ENCODE data around the gene EEF1A1.
"Not testable (repeated sequence)": the region's sequence is repeated elsewhere in the genome, so short reads cannot be mapped to it uniquely, and the experiment has no call there.

Gene EEF1A1

GRCh38 chr6:73520688-73521350 lies at the start of gene EEF1A1:
Gene EEF1A1 (minus strand): TSS chr6:73521032. CDS start chr6:73520026, 1,006 bp downstream.
- DNase-seq: peak; percentile 98

DNA sequence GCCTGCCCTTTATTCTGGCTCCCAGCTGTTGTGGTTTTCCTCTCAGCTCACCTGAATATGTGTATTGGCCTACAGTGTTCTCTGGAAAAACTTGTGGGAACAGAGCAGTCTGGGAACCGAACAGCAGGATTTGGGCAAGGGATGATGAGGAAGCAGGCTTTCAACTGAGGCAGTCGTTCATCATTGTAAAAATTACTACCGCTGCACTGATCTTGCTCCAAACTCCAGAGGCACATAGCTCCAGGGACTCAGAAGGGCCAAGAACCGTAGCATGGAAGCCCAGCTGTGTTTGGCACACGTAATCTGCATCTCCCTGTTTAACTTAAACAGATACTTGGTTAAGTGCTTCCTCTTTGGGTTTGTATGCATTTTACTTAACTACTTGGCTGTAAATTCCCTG lies 48.3 kb upstream of the EEF1A1 start:
- DNase-seq: no peak

DNA sequence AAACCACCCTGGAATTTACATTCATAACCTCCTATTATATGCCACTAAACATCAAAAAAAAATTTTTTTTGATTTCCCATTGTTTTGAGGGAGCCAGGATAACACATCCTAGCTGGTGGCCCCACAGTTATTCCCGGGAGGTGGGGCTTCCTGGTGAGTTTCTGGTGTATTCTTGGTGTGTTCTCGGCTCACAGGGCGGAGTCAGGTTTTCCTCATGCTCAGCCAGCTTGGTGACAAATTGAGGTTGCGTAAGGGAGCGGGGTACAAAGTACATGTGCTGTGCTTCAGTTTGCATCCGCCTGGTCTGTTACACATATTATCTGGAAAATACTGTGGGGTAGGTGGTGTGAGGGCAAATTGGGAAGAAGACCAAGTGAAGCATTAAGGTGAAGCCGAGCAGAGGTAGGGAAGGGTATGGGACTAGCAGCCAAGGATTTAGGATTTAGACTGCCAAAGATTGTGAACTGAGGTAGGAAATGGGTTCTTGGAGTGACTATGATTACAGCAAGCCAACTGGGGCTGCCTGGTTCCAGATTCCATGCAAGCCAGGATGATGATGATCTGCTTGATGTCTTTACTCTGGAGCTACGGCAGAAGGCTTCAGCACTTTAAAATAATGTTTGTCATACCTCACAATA lies 46.2 kb upstream of the EEF1A1 start:
- no peak for DNase-seq

GRCh38 chr6:73566486-73566871 lies 45.6 kb upstream of the EEF1A1 start:
- not testable (repeated sequence) for DNase-seq

GRCh38 chr6:73565767-73566485 lies 45.1 kb upstream of the EEF1A1 start:
- DNase-seq: no peak

GRCh38 chr6:73564578-73565345 lies 43.9 kb upstream of the EEF1A1 start:
- no peak for DNase-seq

- DNase-seq: no peak
Measured at GRCh38 chr6:73562558-73562957, 41.7 kb upstream of the EEF1A1 start.

- DNase-seq: no peak
Measured at GRCh38 chr6:73560853-73561407, 40.1 kb upstream of the EEF1A1 start.

- no peak for DNase-seq
Measured at GRCh38 chr6:73560182-73560732, 39.4 kb upstream of the EEF1A1 start.

DNA sequence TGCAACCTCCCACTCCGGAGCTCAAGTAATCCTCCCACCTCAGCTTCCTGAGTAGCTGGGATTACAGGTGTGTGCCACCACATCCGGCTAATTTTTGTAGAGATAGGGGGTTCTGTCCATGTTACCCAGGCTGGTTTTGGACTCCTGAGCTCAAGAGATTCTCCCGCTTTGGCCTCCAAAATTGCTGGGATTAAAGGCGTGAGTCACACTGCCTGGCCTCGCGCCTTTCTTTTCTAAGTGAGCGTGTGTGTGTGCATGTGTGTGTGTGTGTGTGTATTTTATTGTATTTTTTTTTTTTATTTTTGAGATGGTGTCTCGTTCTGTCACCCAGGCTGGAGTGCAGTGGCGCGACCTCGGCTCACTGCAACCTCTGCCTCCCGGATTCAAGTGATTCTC lies 38.6 kb upstream of the EEF1A1 start:
- DNase-seq: not testable (repeated sequence)

GRCh38 chr6:73558624-73559398 lies 38.0 kb upstream of the EEF1A1 start:
- no peak for DNase-seq

GRCh38 chr6:73556836-73557235 lies 36.0 kb upstream of the EEF1A1 start:
- no peak for DNase-seq

GRCh38 chr6:73555380-73555949 lies 34.6 kb upstream of the EEF1A1 start:
- not testable (repeated sequence) for DNase-seq

GRCh38 chr6:73551115-73551514 lies 30.3 kb upstream of the EEF1A1 start:
- not testable (repeated sequence) for DNase-seq

- no peak for DNase-seq
Measured at GRCh38 chr6:73548458-73549446, 27.9 kb upstream of the EEF1A1 start.

DNA sequence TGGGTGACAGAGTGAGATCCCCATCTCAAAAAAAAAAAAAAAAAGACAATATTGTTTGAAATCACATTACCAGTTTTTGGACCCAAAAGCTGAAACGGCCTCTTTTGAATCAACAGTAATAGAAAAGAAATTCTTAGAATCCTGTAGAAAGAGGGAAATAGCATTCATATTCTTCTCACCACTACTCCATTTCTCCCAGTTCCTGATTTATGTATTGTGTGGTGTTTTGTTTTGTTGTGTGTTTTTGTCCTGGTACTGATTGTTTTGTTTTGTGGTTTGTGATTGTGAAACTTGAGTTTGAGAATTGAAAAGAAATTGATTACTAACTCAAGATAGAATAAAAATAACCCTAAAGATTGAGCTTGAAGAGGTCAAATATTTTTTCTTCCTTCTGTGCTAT lies 26.2 kb upstream of the EEF1A1 start:
- DNase-seq: no peak

DNA sequence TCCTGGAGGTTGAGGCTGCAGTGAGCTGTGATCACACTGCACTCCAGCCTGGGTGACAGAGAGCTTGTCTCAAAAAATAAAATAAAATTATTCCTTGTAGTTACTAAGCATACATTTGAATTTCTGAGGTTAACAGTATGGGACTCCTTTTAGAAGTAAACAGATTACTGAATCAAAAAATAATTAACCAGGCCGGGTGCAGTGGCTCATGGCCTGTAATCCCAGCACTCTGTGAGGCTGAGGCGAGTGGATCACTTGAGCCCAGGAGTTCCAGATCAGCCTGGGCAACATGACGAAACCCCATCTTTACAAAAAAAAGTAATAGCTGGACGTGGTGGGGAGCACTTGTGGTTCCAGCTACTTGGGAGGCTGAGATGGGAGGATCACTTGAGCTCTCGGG lies 22.1 kb upstream of the EEF1A1 start:
- no peak for DNase-seq

GRCh38 chr6:73542481-73542880 lies 21.6 kb upstream of the EEF1A1 start:
- not testable (repeated sequence) for DNase-seq

GRCh38 chr6:73538116-73538779 lies 17.4 kb upstream of the EEF1A1 start:
- DNase-seq: no peak

DNA sequence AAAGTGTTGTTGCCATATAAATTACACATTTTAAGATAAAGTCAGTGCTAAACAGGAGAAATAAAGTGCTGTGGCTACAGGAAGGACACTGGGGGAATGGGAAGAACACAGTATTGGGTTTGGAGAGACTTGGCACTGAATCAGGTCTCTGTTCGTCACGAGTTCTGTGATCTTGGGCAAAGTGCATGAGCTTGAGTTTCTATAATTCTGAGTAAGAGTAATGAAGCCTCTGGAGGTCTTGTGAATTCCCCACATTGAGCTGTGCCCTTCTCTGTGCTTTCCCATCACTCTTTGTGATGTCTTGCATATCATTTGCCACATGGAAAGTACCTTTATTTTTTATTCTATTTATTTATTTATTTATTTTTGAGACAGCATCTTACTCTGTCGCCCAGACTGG lies 16.8 kb upstream of the EEF1A1 start:
- DNase-seq: no peak
